Measurements from ENCODE around the gene NTN1.

GRCh38 chr17:9004132-9004960, 17.0 kb upstream of the NTN1 start:
- no peak for TF ChIP-seq CTCF (IDR thresholded peaks at IDR 0.05)
- no peak for TF ChIP-seq POLR2A (IDR thresholded peaks at IDR 0.05)

Measured in ovary (tissue), 3 donors.